PC-3 (cell line): ENCODE results near the gene ADCYAP1R1.

Experiments
- CTCF ChIP-seq: fragments of 300-600 bp; sonication (generic); conservative IDR thresholded peaks from 2 replicates; pipeline ENCODE4 v1.5.1; 2017; ENCODE audit warnings: antibody characterized with exemption, low read depth, mild to moderate bottlenecking, low read length
- EZH2 ChIP-seq: fragments of 300-600 bp; sonication (generic); IDR thresholded peaks from one replicate; pipeline ENCODE4 v1.6.1; 2017; ENCODE audit warnings: antibody characterized with exemption, mild to moderate bottlenecking, low read length; ENCODE audit not compliant: unreplicated experiment

- TF ChIP-seq EZH2: no peak
- TF ChIP-seq CTCF: no peak
These were observed 49.0 kb upstream of the ADCYAP1R1 start for GRCh38 chr7:31003097-31003496.
